ENCODE data around the gene METTL25B. TPM values are rescaled to one million over a fixed set of nuclear protein-coding genes. Genes with fewer than 3 reads are reported as not detected.

METTL25B gene
- total RNA-seq, 1 experiment from 2014 or later, result 46.0 TPM

GRCh38 chr1:156705918-156706656, 22.2 kb upstream of the METTL25B start:
- intact Hi-C loops (cut with micrococcal nuclease), result loop anchor here (1.0 kb wide), 2 partner anchors 17 to 46 kb away; no protein-coding TSS in a partner anchor
- peak overlapping the region; percentile 30 for H3K4me3 Mint-ChIP-seq (ENCODE audit: unreplicated experiment)
- no peak overlapping the region for H3K27ac Mint-ChIP-seq (ENCODE audit: low read depth, unreplicated experiment)
- H3K36me3 Mint-ChIP-seq (ENCODE audit: insufficient read depth, unreplicated experiment), result no peaks in the 10 kb centered on the region
- TF ChIP-seq CTCF (IDR thresholded peaks at IDR 0.05; ENCODE audit: unreplicated experiment), result peak; percentile 99
- BruUV-seq (replicated peaks), result no TSS peak
- ChIA-PET POLR2A (interaction anchor here (0.7 to 9.9 kb wide), 4 partner anchors 17 to 207 kb away, joined by 3 to 63 read pairs (median 4); no protein-coding TSS in a partner anchor), CTCF (interaction anchor here (0.6 to 47.2 kb wide), 21 partner anchors 7 to 1455 kb away, joined by 3 to 2415 read pairs (median 3); partner anchors contain the start of genes CRABP2, ISG20L2, LRRC71 and METTL25B)
- H3K9me3 Mint-ChIP-seq (ENCODE audit: unreplicated experiment), result no peaks in the 10 kb centered on the region
- peaks cover 38% of the 10 kb centered on the region for H3K4me1 Mint-ChIP-seq (ENCODE audit: insufficient read depth, unreplicated experiment)
- no peaks in the 10 kb centered on the region for H3K27me3 Mint-ChIP-seq (ENCODE audit: insufficient read depth, unreplicated experiment)
- peak; percentile 57 for DNase-seq (ENCODE audit: unreplicated experiment)

DNA sequence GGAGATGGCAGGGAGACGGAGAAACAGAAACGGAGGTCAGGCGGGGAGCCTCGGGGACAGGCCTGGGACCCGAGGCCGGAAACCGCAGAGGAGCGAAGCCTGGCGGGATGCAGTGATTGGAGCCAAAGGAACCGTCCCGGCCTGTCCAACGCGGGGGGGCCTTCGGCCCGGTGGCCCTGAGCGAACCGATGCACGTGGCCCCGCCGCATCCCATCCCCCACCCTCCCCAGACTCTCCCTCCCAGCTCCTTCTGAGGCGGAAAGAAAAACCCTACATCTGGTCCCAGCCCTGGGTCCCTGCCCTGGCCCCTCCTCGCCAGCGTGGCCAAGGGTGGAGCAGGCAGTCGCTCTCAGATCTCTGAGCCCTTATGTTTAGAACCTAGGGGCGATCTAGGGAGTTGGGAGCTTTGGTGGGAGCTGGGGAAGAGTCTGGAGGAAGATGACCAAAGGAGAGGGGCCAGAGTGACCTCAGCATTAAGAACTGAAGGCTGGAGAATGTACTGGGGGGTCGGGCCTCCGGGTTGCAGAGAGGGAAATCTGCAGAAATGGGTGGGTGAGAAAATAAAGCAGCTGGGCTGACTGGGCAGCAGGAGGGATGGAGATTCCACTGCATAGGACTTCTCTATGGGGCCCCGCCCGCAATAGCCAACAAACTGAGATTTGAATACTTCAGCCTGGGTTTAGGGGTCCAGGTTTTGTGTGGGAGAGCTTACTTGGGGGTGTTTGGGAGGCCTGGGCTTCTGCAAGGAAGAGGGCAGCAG, 21.4 kb upstream of the METTL25B start:
- no peak for TF ChIP-seq CTCF (IDR thresholded peaks at IDR 0.05; ENCODE audit: unreplicated experiment)
- DNase-seq (ENCODE audit: unreplicated experiment), result no peak
- Mint-ChIP-seq H3K4me3 (ENCODE audit: unreplicated experiment) (no peak overlapping the region), H3K27ac (ENCODE audit: low read depth, unreplicated experiment) (no peak overlapping the region), H3K4me1 (ENCODE audit: insufficient read depth, unreplicated experiment) (peaks cover 33% of the 10 kb centered on the region), H3K9me3 (ENCODE audit: unreplicated experiment) (no peaks in the 10 kb centered on the region), H3K36me3 (ENCODE audit: insufficient read depth, unreplicated experiment) (no peaks in the 10 kb centered on the region), H3K27me3 (ENCODE audit: insufficient read depth, unreplicated experiment) (no peaks in the 10 kb centered on the region)
- ChIA-PET CTCF (interaction anchor here (0.6 to 47.2 kb wide), 16 partner anchors 6 to 476 kb away, joined by 3 to 2415 read pairs (median 4); partner anchors contain the start of genes CRABP2, ISG20L2, LRRC71 and METTL25B), POLR2A (interaction anchor here (0.6 to 9.9 kb wide), 5 partner anchors 13 to 452 kb away, joined by 3 to 63 read pairs (median 4); no protein-coding TSS in a partner anchor)
- BruUV-seq (replicated peaks), result no TSS peak
- intact Hi-C loops (cut with micrococcal nuclease), result loop anchor here (1.0 kb wide), 1 partner anchor 47 kb away; no protein-coding TSS in a partner anchor

DNA sequence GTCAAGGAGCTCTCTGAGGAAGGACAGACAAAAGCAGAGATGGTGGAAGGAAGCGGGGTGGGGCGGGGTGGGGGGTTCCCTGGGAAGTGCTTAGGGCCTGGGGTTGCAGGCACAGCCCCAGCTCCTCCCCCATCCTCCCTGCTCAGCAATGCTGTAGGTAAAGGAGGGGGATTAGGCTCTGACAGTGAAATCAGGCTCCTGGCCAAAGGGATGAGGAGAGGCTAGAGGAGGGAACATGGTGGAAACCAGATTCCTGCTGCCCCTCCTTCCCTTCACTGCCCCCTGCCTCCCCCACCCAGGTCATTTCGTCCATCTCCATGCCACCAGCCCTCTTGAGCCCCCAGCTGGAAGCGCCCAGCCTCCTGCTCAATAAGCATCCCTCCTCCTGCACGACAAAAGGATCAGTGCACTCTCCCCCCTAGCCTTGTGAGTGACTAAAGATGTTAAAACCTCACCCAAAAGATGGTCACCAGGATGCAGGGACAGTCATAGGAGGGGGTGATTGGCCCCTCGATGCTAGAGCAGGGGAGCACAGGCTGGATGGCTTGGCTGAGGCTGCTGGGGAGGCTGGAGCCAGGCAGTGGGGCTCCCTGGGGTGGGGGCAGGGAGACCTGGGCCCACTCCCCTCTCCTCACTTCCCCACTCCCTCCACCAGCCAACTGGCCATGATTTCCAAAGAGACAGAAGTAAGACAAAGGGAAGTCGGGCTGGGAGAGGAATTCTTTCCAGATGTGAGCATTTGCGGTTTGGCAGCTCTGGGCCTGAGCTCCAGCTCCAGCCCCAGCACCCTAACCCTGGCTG, 20.7 kb upstream of the METTL25B start:
- H3K9me3 Mint-ChIP-seq (ENCODE audit: unreplicated experiment), result no peaks in the 10 kb centered on the region
- H3K4me1 Mint-ChIP-seq (ENCODE audit: insufficient read depth, unreplicated experiment), result peaks cover 41% of the 10 kb centered on the region
- no peak for TF ChIP-seq CTCF (IDR thresholded peaks at IDR 0.05; ENCODE audit: unreplicated experiment)
- ChIA-PET POLR2A (interaction anchor here (0.6 to 9.9 kb wide), 3 partner anchors 12 to 451 kb away, joined by 3 to 63 read pairs (median 4); no protein-coding TSS in a partner anchor), CTCF (interaction anchor here (0.6 to 47.2 kb wide), 11 partner anchors 5 to 187 kb away, joined by 3 to 2415 read pairs (median 5); partner anchors contain the start of genes CRABP2, GPATCH4, ISG20L2 and METTL25B)
- intact Hi-C loops (cut with micrococcal nuclease), result no loop called here
- H3K36me3 Mint-ChIP-seq (ENCODE audit: insufficient read depth, unreplicated experiment), result no peaks in the 10 kb centered on the region
- H3K27ac Mint-ChIP-seq (ENCODE audit: low read depth, unreplicated experiment), result no peak overlapping the region
- H3K4me3 Mint-ChIP-seq (ENCODE audit: unreplicated experiment), result no peak overlapping the region
- no peaks in the 10 kb centered on the region for H3K27me3 Mint-ChIP-seq (ENCODE audit: insufficient read depth, unreplicated experiment)
- no TSS peak for BruUV-seq (replicated peaks)
- no peak for DNase-seq (ENCODE audit: unreplicated experiment)
